Lung (tissue), 12 donors: ENCODE results near the gene PARD6A. TPM values are rescaled to one million over a fixed set of nuclear protein-coding genes. Genes with fewer than 3 reads are reported as not detected.

Experiments used
- ATAC-seq: fragments of 200-7000 bp; cut with Tn5 transposase; one replicate; pipeline ENCODE4 v1.9.1; 2020; ENCODE audit warnings: moderate number of reproducible peaks; ENCODE audit not compliant: insufficient read depth, low FRiP score
- DNase-seq, 3 donors: peaks; one replicate each; pipeline ENCODE4 v3.0.0-alpha.2; 2013 to 2017
- H3K27ac ChIP-seq, 2 donors: one replicate each; pipeline ENCODE4 v1.5.1; 2013; ENCODE audit warnings: mild to moderate bottlenecking in 2 of 2, moderate library complexity in 2 of 2, control low read depth in 1 of 2, inconsistent platforms in 1 of 2, low read depth in 1 of 2, low read length in 1 of 2
- H3K27me3 ChIP-seq, 3 donors: one replicate each; pipeline ENCODE4 v1.5.1; 2013; ENCODE audit warnings: low read length in 2 of 3; ENCODE audit not compliant: control insufficient read depth in 3 of 3, insufficient read depth in 3 of 3
- H3K36me3 ChIP-seq, 4 donors: one replicate each; pipeline ENCODE4 v1.5.1; 2013; ENCODE audit warnings: low read length in 4 of 4, mild to moderate bottlenecking in 1 of 4, moderate library complexity in 1 of 4; ENCODE audit not compliant: control insufficient read depth in 4 of 4, insufficient read depth in 4 of 4
- H3K4me1 ChIP-seq, 5 donors: one replicate each; pipeline ENCODE4 v1.5.1; 2013; ENCODE audit warnings: low read length in 5 of 5, mild to moderate bottlenecking in 2 of 5, moderate library complexity in 1 of 5; ENCODE audit not compliant: control insufficient read depth in 5 of 5, insufficient read depth in 5 of 5
- H3K4me3 ChIP-seq: one replicate; pipeline ENCODE4 v1.5.1; 2013; ENCODE audit warnings: mild to moderate bottlenecking, control low read depth, moderate library complexity
- H3K9ac ChIP-seq, 2 donors: one replicate each; pipeline ENCODE4 v1.5.1; 2013; ENCODE audit warnings: low read length in 2 of 2, control low read depth in 1 of 2; ENCODE audit not compliant: insufficient read depth in 1 of 2
- H3K9me3 ChIP-seq, 4 donors: one replicate each; pipeline ENCODE4 v1.5.1; 2013; ENCODE audit warnings: low read length in 3 of 4, mild to moderate bottlenecking in 1 of 4, moderate library complexity in 1 of 4; ENCODE audit not compliant: control insufficient read depth in 4 of 4, insufficient read depth in 3 of 4
- CTCF ChIP-seq: IDR thresholded peaks from 2 replicates; pipeline ENCODE4 v1.5.1; 2012; ENCODE audit warnings: mild to moderate bottlenecking; ENCODE audit errors: control extremely low read depth, extremely low read depth
- WGBS, 2 donors: extraction: QIAGEN DNeasy Blood & Tissue Kit; methylation state at CpG; one replicate each; pipeline ENCODE4 v1.1.7; 2013; 5-methylcytosine and 5-hydroxymethylcytosine counted together
- polyA plus RNA-seq, 2 donors: library from polyadenylated mRNA; stranded (reverse); fragments of 200-250 nt; gene quantifications; one replicate each; pipeline ENCODE4 v1.2.1, GENCODE V29; 2013
- total RNA-seq, 2 donors: library from RNA; depleted of rRNA in 1 of 2; stranded (reverse); fragments of >200 nt in 1 of 2; gene quantifications; one replicate each; pipeline ENCODE4 v1.2.1, GENCODE V29; 2014 to 2021
- donor health status: control.
- donor health status: control.
- donor health status: Bipolar disorder and iron deficiency.
- donor health status: healthy.
- donor health status: DM: yes; HTN: yes; CAD: no.

Gene PARD6A
- total and polyA plus RNA-seq, 4 donors = 1.4 to 6.2 (median 4.7) TPM

- DNase-seq (peak; percentile 62 to 68 (median 68)), ATAC-seq (peak; percentile 68)
- Histone ChIP-seq H3K27ac (peak overlapping the region; percentile 1 to 85), H3K9me3 (no peaks in the 10 kb centered on the region), H3K27me3 (no peaks in the 10 kb centered on the region), H3K36me3 (peaks cover 0 to 8% (median 1%) of the 10 kb centered on the region in 4 donors), H3K9ac (no peak overlapping the region), H3K4me1 (peaks cover 0 to 24% (median 17%) of the 10 kb centered on the region in 5 donors), H3K4me3 (no peak overlapping the region)
- 43 to 44% methylated on average over 13 of the region's 13 CpGs for WGBS, 2 donors
- peak; percentile 58 for TF ChIP-seq CTCF
Measured at GRCh38 chr16:67672739-67673662, 12.2 kb downstream of the PARD6A start.

GRCh38 chr16:67673712-67674580 is 13.2 kb downstream of the PARD6A start:
- DNase-seq (peak; percentile 74 to 80 (median 78)), ATAC-seq (peak; percentile 64)
- 23 to 24% methylated on average over 21 of the region's 21 CpGs for WGBS, 2 donors
- Histone ChIP-seq H3K4me3 (no peak overlapping the region), H3K27me3 (no peaks in the 10 kb centered on the region), H3K27ac (peak overlapping the region; percentile 29 to 85), H3K4me1 (peaks cover 0 to 20% (median 17%) of the 10 kb centered on the region in 5 donors), H3K36me3 (peaks cover 0 to 8% (median 1%) of the 10 kb centered on the region in 4 donors), H3K9me3 (no peaks in the 10 kb centered on the region), H3K9ac (no peak overlapping the region)
- no peak for TF ChIP-seq CTCF

GRCh38 chr16:67674851-67675578 is 14.3 kb downstream of the PARD6A start:
- WGBS, 2 donors = 95 to 96% methylated on average over 28 of the region's 28 CpGs
- ATAC-seq (no peak), DNase-seq (no peak)
- no peak for TF ChIP-seq CTCF
- Histone ChIP-seq H3K4me3 (no peak overlapping the region), H3K27me3 (no peaks in the 10 kb centered on the region), H3K9me3 (no peaks in the 10 kb centered on the region), H3K27ac (peak overlapping the region in 1 of 2 donors; percentile 81), H3K9ac (no peak overlapping the region), H3K36me3 (peaks cover 0 to 11% (median 1%) of the 10 kb centered on the region in 4 donors), H3K4me1 (peaks cover 0 to 20% (median 17%) of the 10 kb centered on the region in 5 donors)
